HK-2 (cell line): ENCODE results near the gene HOXA6.

Experiments used
- DNase-seq: peaks from one replicate; pipeline ENCODE4 v3.0.0-alpha.2; 2018; ENCODE audit not compliant: unreplicated experiment

The HOXA6 gene

DNA sequence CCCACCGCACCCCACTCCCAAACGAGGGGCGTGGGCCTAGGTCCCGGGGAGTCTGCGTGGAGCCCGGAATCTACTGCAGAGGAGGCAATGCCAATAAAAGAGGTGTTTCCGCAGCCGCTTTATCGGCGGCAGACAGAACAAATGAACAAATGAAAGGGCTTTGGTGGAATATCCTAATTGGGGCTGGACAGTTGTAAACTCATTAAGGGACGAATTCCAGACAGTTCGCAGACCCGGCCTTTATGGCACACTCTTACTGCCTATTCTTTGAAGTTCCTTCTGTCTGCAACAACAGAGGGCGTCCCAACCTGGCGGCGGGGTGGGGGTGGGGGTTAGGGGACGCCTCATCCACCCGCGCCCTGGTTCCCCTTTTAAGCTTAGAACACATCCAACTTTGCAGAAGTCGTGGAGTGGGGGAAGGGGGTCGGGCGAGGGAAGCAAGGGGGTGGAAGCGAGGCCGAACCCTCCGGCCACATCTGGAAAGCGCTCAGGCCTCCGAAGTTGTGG lies 13.7 kb upstream of the HOXA6 start:
- DNase-seq: peak; percentile 76

DNA sequence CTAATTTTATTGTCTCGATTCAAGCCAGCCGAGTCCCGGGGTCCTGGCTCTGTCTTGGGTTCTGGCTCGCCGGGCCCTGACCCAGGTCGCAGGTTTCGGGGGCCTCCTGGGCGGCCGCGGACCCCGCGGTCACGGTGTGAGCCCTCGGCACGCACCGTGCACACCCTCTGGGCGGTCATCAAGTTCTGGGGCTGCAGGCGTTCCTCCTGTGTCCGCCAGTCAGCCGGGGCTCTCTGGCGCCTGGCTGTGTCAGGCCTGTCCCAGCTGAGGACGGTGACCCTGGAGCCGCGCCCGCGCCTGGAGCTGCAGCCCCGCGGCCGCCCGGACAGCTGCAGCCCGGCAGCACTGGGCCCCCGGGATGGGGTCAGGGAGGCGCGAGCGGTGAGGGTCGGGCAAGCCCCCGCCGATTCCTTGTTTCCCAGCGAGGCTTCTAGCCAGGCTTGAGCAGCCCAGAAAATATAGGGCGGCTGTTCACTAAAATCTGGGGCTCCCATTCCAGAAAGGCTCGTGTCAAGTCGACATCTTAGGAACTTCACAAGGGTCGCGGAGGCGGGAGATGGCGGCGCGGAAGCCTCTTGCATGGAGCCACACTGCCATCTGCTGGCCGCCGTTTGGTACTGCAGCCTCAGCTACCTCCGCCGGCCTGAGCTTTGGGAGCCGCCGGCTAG lies 13.1 kb upstream of the HOXA6 start:
- peak; percentile 94 for DNase-seq

- DNase-seq: no peak
Observed at GRCh38 chr7:27160145-27160545, 12.6 kb upstream of the HOXA6 start.

DNA sequence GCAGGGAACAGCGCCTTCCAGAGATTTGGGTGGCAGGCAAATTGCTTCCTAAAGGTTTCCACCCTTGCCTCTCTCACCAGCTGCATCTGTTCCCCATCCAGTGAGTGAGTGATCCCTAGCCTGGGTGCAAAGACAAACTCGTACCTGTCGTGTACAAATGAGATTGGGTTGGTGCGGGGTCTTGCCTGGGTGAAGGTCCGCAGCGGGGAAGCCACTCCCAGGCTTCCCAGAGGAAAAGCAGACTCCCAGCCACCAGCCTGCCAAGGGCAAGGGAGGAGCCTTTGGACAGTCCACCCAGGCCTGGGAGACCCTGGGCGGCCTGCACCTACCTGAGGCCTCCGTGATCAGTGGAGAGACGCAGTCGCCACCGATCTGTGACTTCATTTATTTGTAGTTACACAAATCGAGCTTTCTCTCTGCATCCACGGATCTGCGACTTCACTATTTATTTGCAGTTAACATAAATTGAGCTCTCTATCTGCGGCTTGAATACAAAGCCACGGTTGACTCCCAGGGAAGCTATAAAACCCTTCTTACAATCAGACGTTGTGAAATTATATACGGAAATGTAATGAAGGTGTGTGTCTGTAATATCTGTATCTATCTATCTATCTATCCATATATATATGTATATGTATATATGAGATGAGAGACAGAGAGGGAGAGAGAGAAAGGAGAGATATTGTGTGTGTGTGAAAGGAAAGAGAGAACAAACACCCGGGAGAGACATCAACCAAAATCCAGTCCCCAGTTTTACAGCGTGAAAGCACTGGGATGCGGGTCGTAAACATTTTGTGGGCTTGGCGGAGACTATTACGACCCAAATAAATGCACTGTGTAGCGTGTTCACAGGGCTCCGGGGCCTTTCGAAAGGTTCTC lies 11.9 kb upstream of the HOXA6 start:
- peak; percentile 53 for DNase-seq

DNA sequence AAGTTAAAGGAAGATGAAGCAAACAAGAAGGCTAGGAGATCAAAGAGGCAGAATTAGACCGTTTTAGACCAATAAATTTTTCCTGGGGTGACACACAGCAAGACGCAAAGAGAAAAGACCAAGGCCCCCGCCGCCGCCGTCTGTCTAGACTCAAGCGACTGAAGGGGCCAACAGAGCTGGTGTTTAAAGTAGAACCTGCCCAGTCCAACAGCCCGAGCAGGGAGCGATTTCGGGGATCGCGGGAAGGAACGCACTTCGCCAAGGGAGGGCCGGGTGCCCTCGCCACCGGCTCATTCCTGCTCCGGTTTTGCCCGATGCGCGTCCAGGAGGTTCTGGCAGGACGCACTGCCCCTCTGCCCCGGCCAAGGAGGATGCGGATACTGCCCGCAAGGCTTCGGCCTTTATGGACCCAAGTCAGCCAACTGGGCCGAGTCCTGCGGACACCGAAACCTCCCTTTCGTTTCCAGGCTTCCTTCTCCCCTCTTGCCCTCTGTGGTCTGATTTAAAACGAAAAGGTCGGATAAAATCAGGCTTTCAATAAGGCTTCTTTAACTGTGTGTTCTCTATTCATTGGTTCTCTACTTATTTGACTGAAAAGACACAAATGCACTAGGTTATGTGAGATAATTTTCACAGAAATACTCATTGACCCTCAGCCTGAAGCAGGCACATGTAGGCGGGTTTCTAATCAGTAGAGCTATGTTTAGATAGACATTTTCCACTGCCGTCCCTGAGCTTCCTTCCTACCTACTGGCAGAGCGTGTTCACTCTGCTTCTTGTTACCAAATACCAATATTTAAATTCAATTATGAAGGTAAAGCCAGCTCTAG lies 11.1 kb upstream of the HOXA6 start:
- DNase-seq: no peak

GRCh38 chr7:27157702-27158431 lies 10.3 kb upstream of the HOXA6 start:
- DNase-seq: no peak

DNA sequence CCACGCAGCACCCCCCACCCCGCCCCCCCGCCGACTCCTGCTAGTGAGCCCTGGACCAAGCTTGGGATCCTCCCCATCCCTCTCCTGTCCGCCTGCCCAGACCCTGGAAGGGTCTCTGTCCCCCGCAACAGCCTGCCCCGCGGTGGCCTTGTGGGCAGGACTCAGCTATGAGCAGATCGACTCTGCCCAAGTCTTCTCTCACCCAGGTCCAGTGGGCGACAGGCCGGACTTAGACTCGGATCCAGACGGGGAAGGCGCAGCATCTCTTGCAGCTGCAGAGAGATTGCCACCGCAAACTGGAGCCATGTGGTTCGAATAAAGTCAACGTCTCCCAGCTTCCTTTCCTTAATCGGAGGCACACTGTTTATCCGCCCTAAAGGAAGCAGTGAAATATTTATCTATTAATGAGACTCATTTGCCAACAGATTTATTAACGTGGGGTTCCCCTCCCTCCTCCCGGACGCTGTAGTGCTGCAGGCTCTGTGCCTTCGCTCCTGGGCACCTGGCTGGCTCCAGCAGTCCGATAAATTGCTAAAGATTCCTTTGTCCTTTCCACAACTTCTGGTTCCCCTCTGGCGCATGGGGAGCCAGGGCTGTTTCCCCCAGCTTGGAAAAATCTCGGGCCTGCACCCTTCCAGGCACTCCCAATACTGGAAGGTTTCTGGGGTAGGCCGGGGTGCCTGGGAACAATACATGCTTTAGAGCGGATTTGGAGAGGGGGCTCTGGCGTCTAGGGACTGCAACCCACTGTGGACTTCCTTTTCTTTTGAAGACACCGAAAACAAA lies 9.5 kb upstream of the HOXA6 start:
- no peak for DNase-seq

- DNase-seq: peak; percentile 80
Observed at GRCh38 chr7:27156508-27156898, 8.9 kb upstream of the HOXA6 start, which contains the start of gene HOXA7. Gene HOXA7 (minus strand): TSS chr7:27156675. CDS start chr7:27156545, 130 bp downstream.

- peak; percentile 60 for DNase-seq
Observed at GRCh38 chr7:27155816-27156507, 8.4 kb upstream of the HOXA6 start.

- DNase-seq: peak; percentile 80
Observed at GRCh38 chr7:27154901-27155815, 7.6 kb upstream of the HOXA6 start.

GRCh38 chr7:27154369-27154768 lies 6.8 kb upstream of the HOXA6 start:
- DNase-seq: no peak

GRCh38 chr7:27153526-27153925 lies 6.0 kb upstream of the HOXA6 start:
- no peak for DNase-seq

GRCh38 chr7:27152816-27153442 lies 5.4 kb upstream of the HOXA6 start:
- DNase-seq: no peak

GRCh38 chr7:27151931-27152815 lies 4.6 kb upstream of the HOXA6 start, which contains the start of gene HOXA3:
Gene HOXA3 (minus strand): TSS chr7:27152583. CDS start chr7:27110640, 41,943 bp downstream.
- no peak for DNase-seq

GRCh38 chr7:27151341-27151930 lies 3.9 kb upstream of the HOXA6 start:
- DNase-seq: no peak

DNA sequence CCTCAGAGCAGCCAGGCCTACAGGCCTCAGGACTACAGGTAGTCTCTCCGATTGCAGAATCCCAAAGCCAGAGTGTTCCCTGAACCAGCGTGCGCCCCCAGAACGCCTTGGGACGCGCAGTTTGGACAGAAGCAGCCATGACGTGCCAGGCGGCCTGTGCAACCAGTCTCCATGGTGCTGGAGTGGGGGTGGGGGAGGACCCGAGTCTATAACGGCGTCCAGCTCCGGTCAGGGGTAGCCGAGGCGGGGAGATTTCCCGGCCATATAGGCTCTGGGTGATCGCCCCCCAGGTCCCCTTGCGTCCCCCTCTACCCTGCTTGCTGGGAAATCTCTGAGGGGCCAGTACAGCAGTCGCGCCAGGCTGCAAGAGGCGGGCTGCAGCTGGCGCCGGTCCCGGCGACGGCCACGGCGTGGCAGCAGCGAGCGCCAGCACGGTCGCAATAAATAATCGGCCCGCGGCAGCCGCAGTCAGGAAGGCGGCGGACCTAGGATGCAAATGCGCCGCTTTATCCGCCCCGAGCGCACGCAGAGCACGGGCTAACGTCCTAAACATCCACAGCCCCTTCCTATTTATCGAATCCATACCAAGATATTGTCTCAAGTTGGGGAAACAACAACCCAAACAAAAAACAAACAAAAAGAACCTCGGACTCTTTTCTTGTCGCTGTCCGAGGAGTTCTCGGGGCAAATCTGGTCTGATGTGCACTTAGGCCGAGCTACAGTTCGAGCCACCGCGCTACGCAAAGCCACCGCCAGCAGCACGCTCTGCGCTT lies 3.2 kb upstream of the HOXA6 start:
- DNase-seq: peak; percentile 83
